ENCODE measurements around the gene NDRG3. TPM values are rescaled to one million over a fixed set of nuclear protein-coding genes. Genes with fewer than 3 reads are reported as not detected.

Gene NDRG3
- total and polyA plus RNA-seq, 10 of the 15 experiments (the other 5 are each of a cell fraction or from before 2014, with no cell fraction given) = 11.2 to 29.7 (median 14.9) TPM

DNA sequence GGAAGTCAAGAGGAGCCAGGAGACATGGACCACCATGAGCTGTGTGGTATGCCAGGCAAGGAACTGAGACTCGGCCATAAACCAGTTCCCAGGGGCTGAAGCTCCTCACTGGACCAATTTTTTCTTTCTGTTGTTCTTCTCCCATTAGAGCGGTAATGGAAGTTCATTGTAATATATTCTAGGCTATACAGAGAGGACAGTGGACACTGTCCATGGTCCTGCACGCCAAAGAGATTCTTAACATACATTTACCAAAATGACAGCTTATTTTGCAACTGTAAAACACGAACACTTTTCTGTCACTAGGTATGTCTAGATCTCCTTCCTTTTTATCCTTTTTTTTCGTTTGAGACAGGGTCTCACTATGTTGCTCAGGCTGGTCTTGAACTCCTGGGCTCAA, 40.8 kb upstream of the NDRG3 start:
- H3K4me3 ChIP-seq = no peak overlapping the region
- no peak overlapping the region for H3K9ac ChIP-seq (ENCODE audit: control insufficient read depth, insufficient read depth, low read length)
- H3K9me3 ChIP-seq (replicated peaks; ENCODE audit: control insufficient read depth, insufficient read depth, low read length) = no peaks in the 10 kb centered on the region
- FAIRE-seq (no peak), DNase-seq (ENCODE audit: low read depth, low spot score) (no peak), ATAC-seq (no peak)
- H4K20me1 ChIP-seq (ENCODE audit: control insufficient read depth, insufficient read depth) = no peaks in the 10 kb centered on the region
- in situ Hi-C loops (cut with MboI) (no loop called here), intact Hi-C loops (cut with micrococcal nuclease; ENCODE audit: unreplicated experiment) (no loop called here)
- H3K27me3 ChIP-seq (replicated peaks in 1 of 2; ENCODE audit: control insufficient read depth in 2 of 2, insufficient read depth in 2 of 2, low read length in 1 of 2) = no peaks in the 10 kb centered on the region
- no peak overlapping the region for H3K27ac ChIP-seq (ENCODE audit: control insufficient read depth, insufficient read depth)
- TF ChIP-seq BRCA1 (IDR thresholded peaks at IDR 0.05; ENCODE audit: low read depth, low read length) (no peak), MTA3 (IDR thresholded peaks at IDR 0.05; ENCODE audit: borderline replicate concordance, low read length) (no peak), NFIC (IDR thresholded peaks at IDR 0.05; ENCODE audit: low read depth, low read length) (no peak), FOXM1 (IDR thresholded peaks at IDR 0.05; ENCODE audit: low read depth, low read length) (no peak), BHLHE40 (IDR thresholded peaks at IDR 0.05; ENCODE audit: borderline replicate concordance in 1 of 2, low read depth in 2 of 2, low read length in 1 of 2) (no peak)
- TF ChIP-seq, protein P1, sequence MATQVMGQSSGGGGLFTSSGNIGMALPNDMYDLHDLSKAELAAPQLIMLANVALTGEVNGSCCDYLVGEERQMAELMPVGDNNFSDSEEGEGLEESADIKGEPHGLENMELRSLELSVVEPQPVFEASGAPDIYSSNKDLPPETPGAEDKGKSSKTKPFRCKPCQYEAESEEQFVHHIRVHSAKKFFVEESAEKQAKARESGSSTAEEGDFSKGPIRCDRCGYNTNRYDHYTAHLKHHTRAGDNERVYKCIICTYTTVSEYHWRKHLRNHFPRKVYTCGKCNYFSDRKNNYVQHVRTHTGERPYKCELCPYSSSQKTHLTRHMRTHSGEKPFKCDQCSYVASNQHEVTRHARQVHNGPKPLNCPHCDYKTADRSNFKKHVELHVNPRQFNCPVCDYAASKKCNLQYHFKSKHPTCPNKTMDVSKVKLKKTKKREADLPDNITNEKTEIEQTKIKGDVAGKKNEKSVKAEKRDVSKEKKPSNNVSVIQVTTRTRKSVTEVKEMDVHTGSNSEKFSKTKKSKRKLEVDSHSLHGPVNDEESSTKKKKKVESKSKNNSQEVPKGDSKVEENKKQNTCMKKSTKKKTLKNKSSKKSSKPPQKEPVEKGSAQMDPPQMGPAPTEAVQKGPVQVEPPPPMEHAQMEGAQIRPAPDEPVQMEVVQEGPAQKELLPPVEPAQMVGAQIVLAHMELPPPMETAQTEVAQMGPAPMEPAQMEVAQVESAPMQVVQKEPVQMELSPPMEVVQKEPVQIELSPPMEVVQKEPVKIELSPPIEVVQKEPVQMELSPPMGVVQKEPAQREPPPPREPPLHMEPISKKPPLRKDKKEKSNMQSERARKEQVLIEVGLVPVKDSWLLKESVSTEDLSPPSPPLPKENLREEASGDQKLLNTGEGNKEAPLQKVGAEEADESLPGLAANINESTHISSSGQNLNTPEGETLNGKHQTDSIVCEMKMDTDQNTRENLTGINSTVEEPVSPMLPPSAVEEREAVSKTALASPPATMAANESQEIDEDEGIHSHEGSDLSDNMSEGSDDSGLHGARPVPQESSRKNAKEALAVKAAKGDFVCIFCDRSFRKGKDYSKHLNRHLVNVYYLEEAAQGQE (IDR thresholded peaks at IDR 0.05; ENCODE audit: low read depth, low read length) = peak; percentile 54; the same call in 1 of the 2 replicates
- H3K4me2 ChIP-seq (ENCODE audit: control insufficient read depth, insufficient read depth) = no peak overlapping the region
- H2AFZ ChIP-seq (ENCODE audit: control insufficient read depth, low read depth, low read length) = no peak overlapping the region
- no peaks in the 10 kb centered on the region for H3K4me1 ChIP-seq (ENCODE audit: control insufficient read depth, insufficient read depth, low read length)
- H3K79me2 ChIP-seq (ENCODE audit: control insufficient read depth, insufficient read depth, low read length) = no peaks in the 10 kb centered on the region
- BruUV-seq (replicated peaks) = no TSS peak
- ChIA-PET CTCF (interaction anchor here (3.4 kb wide), 1 partner anchor 22 kb away, joined by 12 read pairs; no protein-coding TSS in a partner anchor), POLR2A (no interaction called here), RAD21 (ENCODE audit: unreplicated experiment) (no interaction called here), SMC1A (ENCODE audit: uncharacterized antibody, unreplicated experiment) (no interaction called here)
- 99% methylated on average over 5 of the region's 5 CpGs for WGBS (ENCODE audit: insufficient coverage, insufficient replicate concordance, low lambda C conversion rate, missing lambda C conversion rate)
- peaks cover 0 to 9% of the 10 kb centered on the region in 2 experiments; a peak in 2 of 4 replicates for H3K36me3 ChIP-seq (ENCODE audit: control insufficient read depth in 2 of 2, insufficient read depth in 2 of 2, low read length in 1 of 2)
